Measurements from ENCODE around the gene LAMC1.

- no peak for TF ChIP-seq ZNF362 (tag by site-specific recombination; IDR thresholded peaks at IDR 0.05)
- no peak for TF ChIP-seq SP3 (tag by site-specific recombination; IDR thresholded peaks at IDR 0.05)
- TF ChIP-seq ZNF302 (tag by site-specific recombination; IDR thresholded peaks at IDR 0.05; ENCODE audit: low read depth), result no peak
- TF ChIP-seq PATZ1 (tag by site-specific recombination; IDR thresholded peaks at IDR 0.05), result no peak
- TF ChIP-seq, protein P1, sequence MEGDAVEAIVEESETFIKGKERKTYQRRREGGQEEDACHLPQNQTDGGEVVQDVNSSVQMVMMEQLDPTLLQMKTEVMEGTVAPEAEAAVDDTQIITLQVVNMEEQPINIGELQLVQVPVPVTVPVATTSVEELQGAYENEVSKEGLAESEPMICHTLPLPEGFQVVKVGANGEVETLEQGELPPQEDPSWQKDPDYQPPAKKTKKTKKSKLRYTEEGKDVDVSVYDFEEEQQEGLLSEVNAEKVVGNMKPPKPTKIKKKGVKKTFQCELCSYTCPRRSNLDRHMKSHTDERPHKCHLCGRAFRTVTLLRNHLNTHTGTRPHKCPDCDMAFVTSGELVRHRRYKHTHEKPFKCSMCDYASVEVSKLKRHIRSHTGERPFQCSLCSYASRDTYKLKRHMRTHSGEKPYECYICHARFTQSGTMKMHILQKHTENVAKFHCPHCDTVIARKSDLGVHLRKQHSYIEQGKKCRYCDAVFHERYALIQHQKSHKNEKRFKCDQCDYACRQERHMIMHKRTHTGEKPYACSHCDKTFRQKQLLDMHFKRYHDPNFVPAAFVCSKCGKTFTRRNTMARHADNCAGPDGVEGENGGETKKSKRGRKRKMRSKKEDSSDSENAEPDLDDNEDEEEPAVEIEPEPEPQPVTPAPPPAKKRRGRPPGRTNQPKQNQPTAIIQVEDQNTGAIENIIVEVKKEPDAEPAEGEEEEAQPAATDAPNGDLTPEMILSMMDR (tag by site-specific recombination; IDR thresholded peaks at IDR 0.05), result no peak
- TF ChIP-seq, protein P2, sequence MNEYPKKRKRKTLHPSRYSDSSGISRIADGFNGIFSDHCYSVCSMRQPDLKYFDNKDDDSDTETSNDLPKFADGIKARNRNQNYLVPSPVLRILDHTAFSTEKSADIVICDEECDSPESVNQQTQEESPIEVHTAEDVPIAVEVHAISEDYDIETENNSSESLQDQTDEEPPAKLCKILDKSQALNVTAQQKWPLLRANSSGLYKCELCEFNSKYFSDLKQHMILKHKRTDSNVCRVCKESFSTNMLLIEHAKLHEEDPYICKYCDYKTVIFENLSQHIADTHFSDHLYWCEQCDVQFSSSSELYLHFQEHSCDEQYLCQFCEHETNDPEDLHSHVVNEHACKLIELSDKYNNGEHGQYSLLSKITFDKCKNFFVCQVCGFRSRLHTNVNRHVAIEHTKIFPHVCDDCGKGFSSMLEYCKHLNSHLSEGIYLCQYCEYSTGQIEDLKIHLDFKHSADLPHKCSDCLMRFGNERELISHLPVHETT (tag by site-specific recombination; IDR thresholded peaks at IDR 0.05), result no peak
- TF ChIP-seq ZNF280D (tag by site-specific recombination; IDR thresholded peaks at IDR 0.05), result no peak
- TF ChIP-seq ZNF645 (tag by site-specific recombination; IDR thresholded peaks at IDR 0.05), result no peak
- TF ChIP-seq ZNF621 (tag by site-specific recombination; IDR thresholded peaks at IDR 0.05), result no peak
- TF ChIP-seq ATF2 (tag by site-specific recombination; IDR thresholded peaks at IDR 0.05; ENCODE audit: low read depth), result no peak
- no peak for TF ChIP-seq ZNF530 (tag by site-specific recombination; IDR thresholded peaks at IDR 0.05; ENCODE audit: low read depth)
- TF ChIP-seq ZNF274 (IDR thresholded peaks at IDR 0.05; ENCODE audit: low read length), result no peak
- no peak for TF ChIP-seq ZNF274 (tag by site-specific recombination; IDR thresholded peaks at IDR 0.05; ENCODE audit: borderline replicate concordance)
Observed at GRCh38 chr1:183082650-183083049, 59.4 kb downstream of the LAMC1 start.

Measured in HEK293 (cell line).